Activated CD4-positive, CD25-positive, alpha-beta regulatory T cell (primary cell): ENCODE data around the gene IQSEC1.

ENCODE experiments used
- DNase-seq, 4 experiments: peaks; one replicate each; lab custom pipeline; 2025; lab: John Stamatoyannopoulos, UW

IQSEC1 gene

GRCh38 chr3:12907296-12907695, 165.9 kb downstream of the IQSEC1 start:
- DNase-seq = no peak

GRCh38 chr3:12906916-12907290, 166.3 kb downstream of the IQSEC1 start:
- DNase-seq = no peak

GRCh38 chr3:12906141-12906915, 166.9 kb downstream of the IQSEC1 start:
- DNase-seq = no peak

GRCh38 chr3:12905316-12906071, 167.7 kb downstream of the IQSEC1 start:
- DNase-seq = no peak

- DNase-seq = no peak
Measured at GRCh38 chr3:12904951-12905315, 168.3 kb downstream of the IQSEC1 start.

- DNase-seq = no peak
Measured at GRCh38 chr3:12903881-12904280, 169.3 kb downstream of the IQSEC1 start.

- no peak for DNase-seq
Measured at GRCh38 chr3:12903000-12903800, 170.0 kb downstream of the IQSEC1 start.

GRCh38 chr3:12902181-12902999, 170.8 kb downstream of the IQSEC1 start:
- no peak for DNase-seq

GRCh38 chr3:12901623-12902045, 171.6 kb downstream of the IQSEC1 start:
- no peak for DNase-seq

- no peak for DNase-seq
Measured at GRCh38 chr3:12900885-12901411, 172.3 kb downstream of the IQSEC1 start.

GRCh38 chr3:12898965-12899755, 174.1 kb downstream of the IQSEC1 start:
- no peak for DNase-seq

GRCh38 chr3:12898290-12898964, 174.8 kb downstream of the IQSEC1 start:
- no peak for DNase-seq

GRCh38 chr3:12897381-12898289, 175.6 kb downstream of the IQSEC1 start:
- DNase-seq = no peak

GRCh38 chr3:12896063-12896985, 176.9 kb downstream of the IQSEC1 start:
- DNase-seq = no peak

GRCh38 chr3:12895391-12896062, 177.7 kb downstream of the IQSEC1 start:
- no peak for DNase-seq

- DNase-seq = no peak
Measured at GRCh38 chr3:12894629-12895028, 178.6 kb downstream of the IQSEC1 start.

GRCh38 chr3:12893852-12894251, 179.4 kb downstream of the IQSEC1 start:
- no peak for DNase-seq
